ENCODE data around the gene MLLT10.
"Not testable (repeated sequence)": the region's sequence is repeated elsewhere in the genome, so short reads cannot be mapped to it uniquely, and the experiment has no call there.

The MLLT10 gene

DNA sequence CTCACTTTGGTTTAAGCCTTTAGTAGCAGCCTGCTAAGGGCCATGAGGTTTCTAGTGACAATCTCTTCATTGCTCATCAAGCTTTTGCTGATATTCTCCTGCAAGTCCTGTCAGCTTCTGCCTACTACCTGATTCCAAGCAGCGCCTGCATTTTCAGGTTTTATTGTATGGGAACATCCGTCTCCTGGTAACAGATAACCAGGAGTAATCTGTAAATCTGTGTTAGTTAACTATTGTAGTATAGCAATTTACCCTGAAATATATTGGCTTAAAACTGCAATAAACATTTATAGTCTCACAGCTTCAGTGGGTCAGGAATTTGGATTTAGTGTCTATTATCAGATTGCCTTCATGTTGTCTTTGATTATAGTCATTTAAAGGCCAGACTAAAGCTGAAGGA lies 94.0 kb downstream of the MLLT10 start:
- no peak for DNase-seq

GRCh38 chr10:21628645-21629044 lies 94.6 kb downstream of the MLLT10 start:
- DNase-seq, result not testable (repeated sequence)

DNA sequence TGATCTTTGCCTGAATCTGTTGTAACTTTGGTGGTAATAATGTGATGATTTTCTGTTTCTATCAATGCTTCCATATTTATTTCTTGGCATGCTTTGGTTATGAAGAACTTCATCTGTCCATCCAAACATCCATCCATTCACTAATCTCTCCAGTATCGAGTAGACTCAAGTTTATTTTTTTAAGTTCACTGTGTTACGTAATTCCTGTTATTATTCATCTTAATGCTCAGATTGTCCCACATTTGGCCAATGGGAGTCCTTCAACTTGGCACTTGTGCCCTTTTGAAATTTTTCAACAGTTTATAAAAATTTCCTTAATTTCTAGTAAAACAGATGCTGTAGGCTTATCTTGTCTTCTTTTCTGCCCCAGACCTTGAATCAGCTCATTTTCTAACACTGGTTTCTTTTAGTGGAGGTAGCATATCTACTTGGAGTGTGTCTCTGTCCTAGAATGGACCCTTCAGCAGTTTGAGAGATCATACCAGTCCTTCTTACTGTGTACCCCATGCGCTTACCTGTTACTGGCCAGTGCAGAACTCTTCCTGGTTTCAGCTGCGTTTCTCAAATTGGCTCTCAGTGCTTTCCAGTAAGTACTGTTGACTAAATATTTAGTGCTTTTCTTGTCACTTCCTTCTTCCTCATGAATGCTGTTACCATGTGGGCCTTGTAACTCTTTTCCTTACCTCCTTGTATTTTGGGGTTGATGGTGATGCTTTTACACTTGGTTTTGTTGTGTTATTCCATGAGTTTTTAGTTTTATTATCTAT lies 100.8 kb downstream of the MLLT10 start:
- no peak for DNase-seq

- no peak for DNase-seq
Observed at GRCh38 chr10:21637795-21638194, 103.8 kb downstream of the MLLT10 start.

DNA sequence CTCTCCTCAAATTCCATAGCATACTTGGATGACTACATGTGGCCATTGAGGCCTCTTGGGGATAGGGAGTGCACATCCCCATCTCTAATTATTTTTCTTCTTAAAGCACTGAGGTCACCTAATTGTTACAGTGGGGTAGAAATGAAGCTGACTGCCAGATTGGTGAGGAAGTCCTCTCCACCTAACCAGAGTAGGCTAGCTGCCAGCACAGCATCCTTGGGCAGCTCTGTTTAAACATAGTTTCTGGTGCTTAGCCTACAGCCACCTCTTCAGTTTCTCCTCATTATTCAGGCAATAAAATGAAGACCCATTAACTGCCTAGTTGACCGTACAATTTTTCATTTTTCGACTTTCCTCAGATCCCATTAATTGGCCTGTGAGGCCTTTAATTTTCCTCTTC lies 104.6 kb downstream of the MLLT10 start:
- no peak for DNase-seq

DNA sequence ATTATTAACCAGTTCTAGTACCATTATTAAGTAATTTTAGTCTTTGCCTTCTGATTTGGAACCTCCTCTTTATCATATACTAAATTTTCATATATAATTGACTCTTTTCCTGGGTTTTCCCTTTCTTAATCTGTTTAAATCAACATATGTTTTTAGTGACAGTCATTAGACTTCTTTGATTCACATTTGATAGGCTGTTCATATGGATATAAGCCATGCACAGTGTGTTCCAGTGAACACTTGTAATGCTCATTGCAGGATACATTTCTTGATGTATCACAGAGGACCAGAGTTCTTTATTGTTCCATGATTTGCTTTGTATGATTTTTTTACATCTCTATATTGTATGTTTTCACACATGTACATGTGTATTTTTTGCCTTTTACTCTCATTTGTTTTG lies 114.0 kb downstream of the MLLT10 start:
- DNase-seq, result no peak

GRCh38 chr10:21649454-21649872 lies 115.4 kb downstream of the MLLT10 start:
- no peak for DNase-seq

DNA sequence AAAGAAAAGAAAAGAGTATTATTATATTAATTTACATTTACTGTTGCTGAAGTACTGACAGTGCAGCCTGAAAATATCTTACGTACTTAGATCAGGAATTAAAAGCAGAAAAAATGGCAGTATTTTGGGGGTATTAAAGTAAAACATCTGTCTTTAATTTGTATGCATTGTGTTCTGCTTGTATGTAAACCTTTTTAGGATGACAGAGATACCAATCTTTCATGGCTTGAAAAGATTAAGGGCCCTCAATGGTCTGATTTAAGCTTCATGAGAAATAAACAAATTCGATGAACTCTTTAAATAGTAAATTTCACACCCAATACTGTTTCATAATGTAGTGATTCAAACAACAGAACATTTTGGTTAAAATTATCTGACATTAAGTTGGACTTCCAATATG lies 116.3 kb downstream of the MLLT10 start:
- no peak for DNase-seq

DNA sequence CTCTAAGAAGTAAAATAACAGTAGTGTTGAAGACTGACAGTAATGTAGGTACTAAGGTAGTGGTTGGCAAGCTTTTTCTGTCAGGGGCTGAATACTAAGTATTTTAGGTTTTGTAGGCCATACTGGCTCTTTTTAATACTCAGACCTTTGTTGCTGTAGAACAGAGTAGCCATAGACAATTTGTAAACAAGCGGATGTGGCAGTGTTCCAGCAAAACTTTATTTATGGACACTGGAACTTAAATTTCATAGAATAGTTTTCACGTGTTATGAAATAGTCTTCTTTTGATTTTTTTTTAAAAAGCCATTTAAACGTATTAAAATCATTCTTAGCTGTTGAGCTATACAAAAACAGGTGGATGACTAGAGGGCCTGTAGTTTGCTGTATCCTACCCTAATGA lies 121.2 kb downstream of the MLLT10 start:
- DNase-seq, result no peak

DNA sequence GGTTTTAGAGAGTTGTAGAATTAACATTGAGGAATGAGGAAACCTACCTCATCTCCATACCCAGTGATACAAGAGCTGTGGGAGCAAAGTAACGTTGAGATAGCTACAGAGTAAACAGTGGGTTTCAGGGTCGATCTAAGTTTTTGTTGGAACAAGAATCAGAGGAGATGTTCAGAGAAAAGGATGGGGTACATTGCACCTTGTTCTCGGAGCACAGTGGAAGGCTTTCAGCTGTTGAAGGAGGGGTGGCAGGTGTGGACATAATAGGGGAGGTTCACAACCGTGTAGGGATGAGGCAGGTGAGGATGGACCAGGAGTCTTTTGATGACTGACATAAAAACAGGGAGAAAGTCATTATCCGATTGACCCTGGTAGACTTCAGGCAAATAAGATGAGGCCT lies 121.7 kb downstream of the MLLT10 start:
- DNase-seq, result no peak

GRCh38 chr10:21661087-21661486 lies 127.1 kb downstream of the MLLT10 start:
- no peak for DNase-seq

DNA sequence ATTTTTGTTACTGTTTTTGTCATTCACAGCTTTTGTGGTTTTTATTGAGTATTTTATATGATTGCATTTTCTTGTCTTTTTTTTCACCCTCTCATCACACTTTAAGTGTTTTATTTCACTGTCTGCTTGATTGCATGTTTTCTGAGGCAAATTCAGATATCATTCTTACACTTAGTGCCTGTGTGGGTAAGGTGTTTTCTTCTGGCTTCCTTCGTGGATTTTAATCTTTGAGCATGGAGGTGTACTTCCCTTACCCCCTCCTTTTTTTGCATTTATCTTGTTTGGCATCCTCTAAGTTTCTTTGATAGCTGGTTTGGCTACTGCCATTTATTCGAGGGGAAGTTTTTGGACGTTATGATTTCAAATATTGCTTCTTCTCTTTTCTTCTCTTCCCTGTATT lies 127.9 kb downstream of the MLLT10 start:
- no peak for DNase-seq

DNA sequence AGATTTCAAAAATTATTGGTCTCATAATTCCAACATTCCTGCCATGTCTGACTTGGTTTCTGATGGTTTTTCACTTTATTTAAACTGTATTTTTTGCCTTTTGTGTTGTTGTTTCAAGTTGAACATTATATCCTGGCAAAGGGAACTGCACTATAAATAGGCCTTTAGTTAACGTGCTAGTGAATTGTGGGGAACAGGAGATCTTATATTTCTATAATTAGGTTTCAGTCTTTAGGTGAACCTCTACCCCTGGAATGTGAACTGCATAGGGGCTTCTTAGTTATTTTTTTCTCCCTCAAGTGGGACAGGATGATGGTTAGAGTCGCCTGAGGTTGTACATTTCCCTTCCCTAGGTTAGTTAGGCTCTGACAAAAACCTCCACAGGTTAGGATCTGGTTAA lies 128.6 kb downstream of the MLLT10 start:
- no peak for DNase-seq

- DNase-seq, result no peak
Observed at GRCh38 chr10:21668831-21669230, 134.8 kb downstream of the MLLT10 start.

DNA sequence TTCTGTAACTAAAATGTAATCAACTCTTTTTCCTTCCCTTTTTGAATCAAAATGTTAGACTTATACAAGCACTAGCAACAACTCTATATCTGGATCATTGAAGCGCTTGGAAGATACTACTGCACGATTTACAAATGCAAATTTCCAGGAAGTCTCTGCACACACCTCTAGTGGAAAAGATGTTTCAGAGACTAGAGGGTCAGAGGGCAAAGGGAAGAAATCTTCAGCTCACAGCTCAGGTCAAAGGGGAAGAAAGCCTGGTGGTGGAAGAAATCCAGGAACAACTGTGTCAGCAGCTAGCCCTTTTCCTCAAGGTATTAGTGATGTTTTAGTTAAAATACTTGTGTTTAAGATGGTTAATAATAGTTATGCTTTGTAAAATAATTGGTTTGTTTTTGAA lies 136.4 kb downstream of the MLLT10 start:
- no peak for DNase-seq

DNA sequence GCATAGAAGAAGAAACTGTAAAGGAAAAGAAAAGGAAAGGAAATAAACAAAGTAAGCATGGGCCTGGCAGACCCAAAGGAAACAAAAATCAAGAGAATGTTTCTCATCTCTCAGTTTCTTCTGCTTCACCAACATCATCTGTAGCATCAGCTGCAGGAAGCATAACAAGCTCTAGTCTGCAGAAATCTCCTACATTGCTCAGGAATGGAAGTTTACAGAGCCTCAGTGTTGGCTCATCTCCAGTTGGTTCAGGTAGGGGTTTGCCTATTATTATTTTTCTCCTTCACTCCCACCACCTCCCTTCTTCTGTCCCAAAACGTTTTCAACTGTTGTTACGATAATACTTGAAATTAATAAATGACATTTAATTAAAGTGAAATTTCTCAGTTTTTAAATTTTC lies 139.6 kb downstream of the MLLT10 start:
- no peak for DNase-seq

- peak in 3 of 51 donors; percentile 3 to 8 (median 6) for DNase-seq
Observed at GRCh38 chr10:21675157-21675796, 141.2 kb downstream of the MLLT10 start.

GRCh38 chr10:21677551-21677950 lies 143.5 kb downstream of the MLLT10 start:
- no peak for DNase-seq

- no peak for DNase-seq
Observed at GRCh38 chr10:21681156-21681555, 147.1 kb downstream of the MLLT10 start.

- no peak for DNase-seq
Observed at GRCh38 chr10:21687266-21688008, 153.4 kb downstream of the MLLT10 start.

DNA sequence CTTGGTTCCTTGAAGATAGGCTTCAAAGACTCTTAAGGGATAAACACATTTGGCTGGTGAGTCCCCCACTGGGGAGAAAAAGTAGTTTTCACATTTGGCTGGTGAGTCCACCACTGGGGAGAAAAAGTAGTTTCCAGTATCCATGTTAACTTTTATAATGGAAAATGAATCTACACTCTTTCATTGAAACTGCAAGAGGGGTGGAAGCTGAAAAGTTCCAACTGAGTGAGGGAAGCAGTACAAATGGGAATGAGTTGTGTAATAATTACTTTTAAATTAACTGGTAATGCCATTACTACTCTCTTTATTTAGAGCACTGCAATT lies 153.9 kb downstream of the MLLT10 start:
- DNase-seq, result no peak

DNA sequence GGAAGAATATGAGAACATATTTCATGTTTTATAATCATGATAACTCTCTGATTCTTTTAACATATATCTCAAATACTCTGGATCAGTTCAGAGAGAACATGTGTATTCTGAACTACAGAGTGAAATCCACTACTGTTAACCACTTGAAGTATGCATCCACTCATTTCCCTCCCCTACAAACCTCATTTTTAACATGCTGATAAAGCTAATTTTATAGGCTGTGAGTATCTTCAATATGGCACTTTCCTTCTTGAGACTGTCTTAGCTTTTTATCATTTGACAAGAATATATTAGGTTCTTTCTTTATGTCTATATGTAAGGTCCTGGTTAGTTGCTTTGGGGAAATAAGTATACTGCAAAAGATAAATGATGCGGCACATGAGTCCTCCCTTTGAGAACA lies 154.8 kb downstream of the MLLT10 start:
- no peak for DNase-seq

GRCh38 chr10:21689881-21690280 lies 155.8 kb downstream of the MLLT10 start:
- no peak for DNase-seq

Data from hypothalamus (tissue), 51 donors.